ENCODE results near the gene NLRC5.
"Not testable (repeated sequence)": the region's sequence is repeated elsewhere in the genome, so short reads cannot be mapped to it uniquely, and the experiment has no call there.

GRCh38 chr16:56992431-56992830 is 3.1 kb downstream of the NLRC5 start:
- not testable (repeated sequence) for TF ChIP-seq EZH2 (IDR thresholded peaks at IDR 0.05; ENCODE audit: borderline replicate concordance, low read depth, low read length, severe bottlenecking); CTCF (IDR thresholded peaks at IDR 0.05; ENCODE audit: borderline replicate concordance, extremely low read depth, low read length, poor library complexity, severe bottlenecking)

Measured in DND-41 (cell line).